Ureter (tissue), 1 donor: ENCODE results near the gene PHF1. TPM values are rescaled to one million over a fixed set of nuclear protein-coding genes. Genes with fewer than 3 reads are reported as not detected.

Source experiments
- DNase-seq: peaks from one replicate; pipeline ENCODE4 v3.0.0-alpha.2; 2020; ENCODE audit warnings: low spot score
- total RNA-seq: library from RNA; stranded (reverse); gene quantifications from one replicate; pipeline ENCODE4 v1.2.4, GENCODE V29; 2023
- donor health status: DM: yes; HTN: yes; CAD: no.

The PHF1 gene
- total RNA-seq, 1 donor from 2014 or later, result 58.8 TPM

DNA sequence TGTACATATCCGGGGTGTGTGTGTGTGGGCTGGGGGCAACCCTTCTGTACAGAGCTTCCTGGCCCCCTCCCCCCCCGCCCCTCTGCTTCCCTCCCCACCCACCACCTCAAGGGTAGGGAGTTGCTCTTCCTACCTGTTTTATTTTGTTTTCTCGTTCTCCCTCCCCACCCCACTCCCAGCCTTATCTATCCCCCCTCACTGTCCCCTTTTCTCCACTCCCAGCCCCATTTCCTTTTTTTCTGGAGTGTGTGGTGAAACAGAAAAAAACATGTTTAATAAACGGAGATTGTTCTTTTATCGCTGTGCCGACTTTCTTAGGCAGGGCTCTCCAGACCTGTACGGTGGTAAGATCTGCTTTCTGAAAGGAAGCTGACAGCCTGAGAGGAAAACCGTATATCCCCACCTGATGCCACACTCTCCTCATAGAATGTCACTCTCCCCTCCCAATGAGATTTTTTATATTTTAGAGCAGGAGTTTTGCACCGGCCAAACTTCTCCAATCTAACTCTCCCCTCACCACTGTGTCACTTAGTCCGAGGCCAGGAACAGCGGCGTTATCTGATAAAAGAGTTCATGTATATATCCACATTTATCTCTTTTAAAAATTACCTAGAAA is 42.7 kb downstream of the PHF1 start:
- DNase-seq, result no peak

- peak; percentile 97 for DNase-seq
Measured at GRCh38 chr6:33454009-33454946, 43.5 kb downstream of the PHF1 start, which contains the start of gene ZBTB9. ZBTB9 (plus strand) TSS chr6:33454576; CDS start chr6:33455101, 525 bp downstream.

GRCh38 chr6:33455051-33455450 is 44.2 kb downstream of the PHF1 start:
- no peak for DNase-seq

- no peak for DNase-seq
Measured at GRCh38 chr6:33456156-33456555, 45.3 kb downstream of the PHF1 start.

GRCh38 chr6:33458676-33459075 is 47.9 kb downstream of the PHF1 start:
- no peak for DNase-seq

- no peak for DNase-seq
Measured at GRCh38 chr6:33459226-33459625, 48.4 kb downstream of the PHF1 start.

Other genes with a start within 250 kb of the PHF1 start
- 0.96 TPM for gene COL11A2, start 218.5 kb upstream of the PHF1 start, total RNA-seq
- gene RXRB, start 210.3 kb upstream of the PHF1 start, total RNA-seq, result 50.8 TPM
- 60.7 TPM for gene SLC39A7, start 210.1 kb upstream of the PHF1 start, total RNA-seq
- gene HSD17B8, start 206.4 kb upstream of the PHF1 start, total RNA-seq, result 28.6 TPM
- gene RING1, start 202.5 kb upstream of the PHF1 start, total RNA-seq, result 50.6 TPM
- gene VPS52, start 139.1 kb upstream of the PHF1 start, total RNA-seq, result 80.8 TPM
- 3,074 TPM for gene RPS18, start 138.9 kb upstream of the PHF1 start, total RNA-seq
- 20.2 TPM for gene B3GALT4, start 133.9 kb upstream of the PHF1 start, total RNA-seq
- 53.8 TPM for gene WDR46, start 121.8 kb upstream of the PHF1 start, total RNA-seq
- gene PFDN6, start 121.4 kb upstream of the PHF1 start, total RNA-seq, result 49.9 TPM
- 163 TPM for gene RGL2, start 112.1 kb upstream of the PHF1 start, total RNA-seq
- 132 TPM for gene TAPBP, start 96.9 kb upstream of the PHF1 start, total RNA-seq
- gene ZBTB22, start 93.3 kb upstream of the PHF1 start, total RNA-seq, result 24.2 TPM
- gene DAXX, start 88.1 kb upstream of the PHF1 start, total RNA-seq, result 28.8 TPM
- 1.0 TPM for gene KIFC1, start 19.2 kb upstream of the PHF1 start, total RNA-seq
- 157 TPM for gene CUTA, start 7.1 kb downstream of the PHF1 start, total RNA-seq
- gene SYNGAP1, start 9.1 kb downstream of the PHF1 start, total RNA-seq, result 32.6 TPM
- gene ZBTB9, start 43.6 kb downstream of the PHF1 start, total RNA-seq, result 11.1 TPM
- gene BAK1, start 169.3 kb downstream of the PHF1 start, total RNA-seq, result 27.9 TPM
- 31.3 TPM for gene ITPR3, start 210.3 kb downstream of the PHF1 start, total RNA-seq